GM12878 (cell line): ENCODE data around the gene ABCA7. TPM values are rescaled to one million over a fixed set of nuclear protein-coding genes. Genes with fewer than 3 reads are reported as not detected.

Experiments used
- ATAC-seq: fragments of 200-7000 bp; cut with Tn5 transposase; 3 replicates; pipeline ENCODE4 v1.9.1; 2020; ENCODE audit warnings: mild to moderate bottlenecking, moderate library complexity
- BruUV-seq: library from RNA; stranded (reverse); fragments of 400-500 nt; replicated peaks from 2 replicates; lab custom pipeline; 2021; lab: Mats Ljungman, UMichigan
- CTCF ChIA-PET: fragments of 300-600 bp; sonication (Branson Sonifier 250); formaldehyde crosslinking; extraction: SDS; loops from one replicate; lab custom pipeline; 2021; ENCODE audit warnings: inconsistent platforms; lab: Yijun Ruan, JAX
- POLR2A ChIA-PET: fragments of 350-600 bp; formaldehyde crosslinking; extraction: SDS; loops from one replicate; lab custom pipeline; 2021; ENCODE audit warnings: inconsistent platforms; lab: Charles Lee
- RAD21 ChIA-PET: fragments of 300-600 bp; sonication (Branson Sonifier 250); formaldehyde crosslinking; loops from one replicate; lab custom pipeline; 2023; ENCODE audit warnings: antibody characterized with exemption; ENCODE audit not compliant: unreplicated experiment; lab: Charles Lee
- SMC1A ChIA-PET: fragments of 300-600 bp; sonication (Branson Sonifier 250); formaldehyde crosslinking; loops from one replicate; lab custom pipeline; 2023; ENCODE audit not compliant: unreplicated experiment, uncharacterized antibody; lab: Charles Lee
- DNase-seq: peaks from one replicate; pipeline ENCODE4 v3.0.0-alpha.2; 2011; ENCODE audit warnings: low read depth, low spot score
- FAIRE-seq: peaks from 3 replicates; lab custom pipeline; 2011; peaks lifted over from hg19 to GRCh38; lab: Jason Lieb, UNC
- H2AFZ ChIP-seq: 2 replicates; pipeline ENCODE4 v1.6.0; 2011; ENCODE audit warnings: low read depth, low read length, control low read depth; ENCODE audit not compliant: control insufficient read depth
- H3K27ac ChIP-seq: 2 replicates; pipeline ENCODE4 v1.5.1; 2011; ENCODE audit warnings: control low read depth; ENCODE audit not compliant: control insufficient read depth, insufficient read depth
- H3K27me3 ChIP-seq, 2 experiments: replicated peaks in 1 of 2; 2 replicates each; pipeline versions ENCODE4 v1.6.0 to v1.6.1; 2011; ENCODE audit warnings: low read length in 1 of 2; ENCODE audit not compliant: control insufficient read depth in 2 of 2, insufficient read depth in 2 of 2
- H3K36me3 ChIP-seq, 2 experiments: 2 replicates each; pipeline ENCODE4 v1.5.1; 2011; ENCODE audit warnings: low read length in 1 of 2; ENCODE audit not compliant: control insufficient read depth in 2 of 2, insufficient read depth in 2 of 2
- H3K4me1 ChIP-seq: 2 replicates; pipeline ENCODE4 v1.6.1; 2011; ENCODE audit warnings: mild to moderate bottlenecking, low read length, moderate library complexity, mixed read lengths; ENCODE audit not compliant: control insufficient read depth, insufficient read depth
- H3K4me2 ChIP-seq: 2 replicates; pipeline ENCODE4 v1.6.0; 2011; ENCODE audit warnings: control low read depth; ENCODE audit not compliant: control insufficient read depth, insufficient read depth
- H3K4me3 ChIP-seq: fragments of 200-600 bp; sonication (generic); 2 replicates; pipeline ENCODE4 v1.5.1; 2016
- H3K79me2 ChIP-seq: 2 replicates; pipeline ENCODE4 v1.6.0; 2011; ENCODE audit warnings: low read length; ENCODE audit not compliant: control insufficient read depth, insufficient read depth
- H3K9ac ChIP-seq: 2 replicates; pipeline ENCODE4 v1.8.0; 2011; ENCODE audit warnings: low read length, control low read depth, mixed read lengths; ENCODE audit not compliant: control insufficient read depth, insufficient read depth
- H3K9me3 ChIP-seq: replicated peaks from 3 replicates; pipeline ENCODE4 v1.5.1; 2011; ENCODE audit warnings: mild to moderate bottlenecking, low read length; ENCODE audit not compliant: control insufficient read depth, insufficient read depth
- H4K20me1 ChIP-seq: 2 replicates; pipeline ENCODE4 v1.6.0; 2011; ENCODE audit not compliant: control insufficient read depth, insufficient read depth
- PKNOX1 ChIP-seq: fragments of 450-650 bp; IDR thresholded peaks from 2 replicates; pipeline ENCODE4 v1.6.1; 2016; ENCODE audit warnings: mild to moderate bottlenecking
- PML ChIP-seq: IDR thresholded peaks from 2 replicates; pipeline ENCODE4 v1.6.1; 2012; ENCODE audit warnings: low read length, inconsistent platforms
- POLR2A ChIP-seq: IDR thresholded peaks from 2 replicates; pipeline ENCODE4 v1.6.1; 2011; ENCODE audit warnings: low read depth, mild to moderate bottlenecking, low read length
- POLR2AphosphoS2 ChIP-seq: IDR thresholded peaks from 2 replicates; pipeline ENCODE4 v1.6.1; 2011; ENCODE audit warnings: low read depth, mild to moderate bottlenecking, low read length, improper control_type of control experiment, moderate library complexity
- POLR2AphosphoS5 ChIP-seq: IDR thresholded peaks from 2 replicates; pipeline ENCODE4 v1.6.1; 2011; ENCODE audit warnings: mild to moderate bottlenecking, low read length, inconsistent platforms
- WGBS: methylation state at CpG from one replicate; pipeline ENCODE4 v1.1.6; 2016; ENCODE audit warnings: low lambda C conversion rate; ENCODE audit not compliant: insufficient replicate concordance, insufficient coverage; ENCODE audit errors: missing lambda C conversion rate; 5-methylcytosine and 5-hydroxymethylcytosine counted together
- in situ Hi-C: fragments of 300-500 bp; cut with MboI; formaldehyde crosslinking; loops from 9 replicates; pipeline ENCODE4 v1.14.3; 2018; ENCODE audit warnings: mixed read lengths
- intact Hi-C: fragments of 100-400 bp; cut with micrococcal nuclease; formaldehyde crosslinking; loops from one replicate; pipeline ENCODE4 v1.14.2; 2022; ENCODE audit not compliant: unreplicated experiment
- polyA plus RNA-seq, 11 experiments: library from polyadenylated mRNA; depleted of rRNA in 4 of 11; unstranded in 6 of 11; stranded (reverse) in 5 of 11; fragments of >200 nt; fragmentation: Nextera tagmentation in 4 of 11; fragmentation: Illumina TruSeq in 1 of 11; extraction: Ambion mirVana in 4 of 11; extraction: Trizol in 1 of 11; gene quantifications; 1 replicate in 1 of 11; 2 replicates in 10 of 11; pipeline versions ENCODE4 v1.2.1 to v1.2.3, GENCODE V29; 2011 to 2016; ENCODE audit warnings: inconsistent platforms in 2 of 11, missing spikeins in 2 of 11, low read depth in 1 of 11
- total RNA-seq, 4 experiments: library from RNA; depleted of rRNA in 3 of 4; stranded (reverse); fragments of >200 nt in 3 of 4; fragmentation: Illumina TruSeq in 1 of 4; extraction: Trizol in 1 of 4; gene quantifications; 2 replicates each; pipeline versions ENCODE4 v1.2.1 to v1.2.3, GENCODE V29; 2013 to 2021

Gene ABCA7
- total and polyA plus RNA-seq, 10 of the 15 experiments (the other 5 are each of a cell fraction or from before 2014, with no cell fraction given) = 1.0 to 49.5 (median 14.8) TPM

- Histone ChIP-seq H3K27ac (no peak overlapping the region), H3K9me3 (no peaks in the 10 kb centered on the region), H3K36me3 (peaks cover 15 to 60% of the 10 kb centered on the region in 2 experiments), H3K27me3 (no peaks in the 10 kb centered on the region), H3K4me2 (no peak overlapping the region), H3K4me3 (no peak overlapping the region), H2AFZ (no peak overlapping the region), H3K4me1 (peaks cover 32% of the 10 kb centered on the region), H4K20me1 (no peaks in the 10 kb centered on the region; the same call in 1 of the 2 replicates), H3K9ac (no peak overlapping the region)
- BruUV-seq = TSS peak; percentile 63
- POLR2A ChIA-PET = interaction anchor here (0.5 to 4.9 kb wide), 7 partner anchors 8 to 268 kb away, joined by 3 to 23 read pairs (median 4); no protein-coding TSS in a partner anchor
- 75% methylated on average over 31 of the region's 38 CpGs for WGBS
- no peak for ATAC-seq
- CTCF ChIA-PET = interaction anchor here (0.7 to 1.4 kb wide), 2 partner anchors 28 to 69 kb away, joined by 3 to 6 read pairs; no protein-coding TSS in a partner anchor
- SMC1A ChIA-PET = interaction anchor here (0.5 to 3.0 kb wide), 3 partner anchors 9 to 60 kb away, joined by 4 to 14 read pairs (median 9); partner anchors contain the start of gene ARHGAP45
- RAD21 ChIA-PET = interaction anchor here (1.6 kb wide), 1 partner anchor 21 kb away, joined by 4 read pairs; no protein-coding TSS in a partner anchor
- in situ Hi-C loops = no loop called here
- TF ChIP-seq PML (0 out of 2 replicates have a peak, but pooled peaks have one; percentile 15), POLR2A (peak; percentile 83), PKNOX1 (no peak), POLR2AphosphoS2 (peak; percentile 28; the same call in 1 of the 2 replicates), POLR2AphosphoS5 (peak; percentile 8; the same call in 1 of the 2 replicates)
- TF ChIP-seq, all 136 proteins: peak for 4
- no peaks in the 10 kb centered on the region; the same call in 1 of the 2 replicates for H3K79me2 ChIP-seq
- intact Hi-C loops = no loop called here
- FAIRE-seq (no peak), DNase-seq (no peak)
Measured at GRCh38 chr19:1085676-1086442, 46.0 kb downstream of the ABCA7 start.
